HG03354 (cell line): ENCODE measurements around the gene KCNK6.

ENCODE experiments used
- ATAC-seq: cut with Tn5 transposase; IDR thresholded peaks from one replicate; pipeline ENCODE4 v1.9.1; 2021; ENCODE audit warnings: mild to moderate bottlenecking; ENCODE audit not compliant: unreplicated experiment, poor library complexity, severe bottlenecking

Gene KCNK6

GRCh38 chr19:38293281-38293680, 26.4 kb upstream of the KCNK6 start:
- no peak for ATAC-seq

GRCh38 chr19:38294090-38294489, 25.6 kb upstream of the KCNK6 start:
- ATAC-seq, result no peak

GRCh38 chr19:38298821-38299680, 20.6 kb upstream of the KCNK6 start:
- no peak for ATAC-seq

- ATAC-seq, result no peak
Measured at GRCh38 chr19:38303517-38304351, 15.9 kb upstream of the KCNK6 start, which contains the start of gene C19orf33. TSS of gene C19orf33 (plus strand) at chr19:38304251. CDS start at chr19:38304262, 11 bp downstream.

GRCh38 chr19:38304352-38304865, 15.2 kb upstream of the KCNK6 start:
- ATAC-seq, result no peak

- ATAC-seq, result no peak
Measured at GRCh38 chr19:38304866-38305429, 14.7 kb upstream of the KCNK6 start.

- no peak for ATAC-seq
Measured at GRCh38 chr19:38306236-38306635, 13.4 kb upstream of the KCNK6 start.

GRCh38 chr19:38307076-38307475, 12.6 kb upstream of the KCNK6 start:
- ATAC-seq, result no peak

GRCh38 chr19:38307597-38307996, 12.0 kb upstream of the KCNK6 start:
- ATAC-seq, result no peak

GRCh38 chr19:38308006-38308766, 11.5 kb upstream of the KCNK6 start:
- ATAC-seq, result no peak

- no peak for ATAC-seq
Measured at GRCh38 chr19:38308926-38309614, 10.6 kb upstream of the KCNK6 start.

- no peak for ATAC-seq
Measured at GRCh38 chr19:38309615-38310278, 9.9 kb upstream of the KCNK6 start.

GRCh38 chr19:38310279-38310670, 9.4 kb upstream of the KCNK6 start:
- ATAC-seq, result no peak

GRCh38 chr19:38310986-38311385, 8.7 kb upstream of the KCNK6 start:
- no peak for ATAC-seq

GRCh38 chr19:38315657-38316476, 3.8 kb upstream of the KCNK6 start, which contains the start of gene YIF1B:
TSS of gene YIF1B (minus strand) at chr19:38315947. CDS start at chr19:38315917, 30 bp downstream.
- peak; percentile 92 for ATAC-seq

GRCh38 chr19:38316477-38317067, 3.1 kb upstream of the KCNK6 start:
- ATAC-seq, result peak; percentile 26

- ATAC-seq, result no peak
Measured at GRCh38 chr19:38317104-38317612, 2.5 kb upstream of the KCNK6 start.
